NOMO-1 treated with dmso at 0.1 percent for 144 hours (cell line): ENCODE results near the gene CBY3.
"Not testable (repeated sequence)": the region's sequence is repeated elsewhere in the genome, so short reads cannot be mapped to it uniquely, and the experiment has no call there.

ENCODE experiments used
- DNase-seq: peaks from one replicate; lab custom pipeline; 2025; ENCODE audit not compliant: unreplicated experiment; lab: John Stamatoyannopoulos, UW

The CBY3 gene

DNA sequence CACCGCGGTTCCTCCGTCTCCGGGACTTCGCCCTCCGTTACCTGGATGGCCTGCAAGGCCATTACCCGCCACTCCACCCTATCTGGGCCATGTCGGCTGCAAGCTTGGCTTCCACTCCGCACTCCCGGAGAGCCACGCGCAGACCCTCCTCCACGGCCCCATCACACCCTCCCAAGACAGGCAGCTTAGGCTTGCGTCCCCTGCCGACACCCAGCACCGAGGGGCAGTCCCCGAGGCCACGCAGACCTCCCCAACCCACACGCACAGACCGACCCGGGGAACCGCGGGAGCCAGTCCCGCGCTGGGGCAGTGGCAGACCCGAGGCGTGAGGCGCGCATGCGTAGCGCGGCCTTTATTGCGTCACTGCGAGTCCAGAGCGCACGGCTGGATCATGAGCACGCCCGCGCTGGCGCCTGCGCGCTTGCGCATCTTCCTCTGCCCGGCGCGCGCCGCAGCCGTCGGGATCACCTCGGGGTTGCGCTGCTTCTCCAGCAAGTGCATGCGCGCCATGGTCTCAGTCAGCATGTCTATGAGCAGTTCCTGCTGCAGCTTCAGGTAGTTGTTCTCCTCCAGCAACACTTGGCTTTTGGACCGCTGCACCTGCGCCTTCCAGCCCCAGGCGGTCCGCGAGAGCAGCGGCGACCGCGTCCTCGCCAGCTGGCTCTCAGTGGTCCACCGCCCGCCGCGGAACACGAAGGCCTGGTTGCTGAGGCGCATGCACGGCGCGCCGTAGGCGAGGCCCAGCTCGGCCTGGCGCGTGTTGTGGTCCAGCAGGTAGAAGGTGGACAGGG, 2.4 kb downstream of the CBY3 start:
- DNase-seq = peak; percentile 94

DNA sequence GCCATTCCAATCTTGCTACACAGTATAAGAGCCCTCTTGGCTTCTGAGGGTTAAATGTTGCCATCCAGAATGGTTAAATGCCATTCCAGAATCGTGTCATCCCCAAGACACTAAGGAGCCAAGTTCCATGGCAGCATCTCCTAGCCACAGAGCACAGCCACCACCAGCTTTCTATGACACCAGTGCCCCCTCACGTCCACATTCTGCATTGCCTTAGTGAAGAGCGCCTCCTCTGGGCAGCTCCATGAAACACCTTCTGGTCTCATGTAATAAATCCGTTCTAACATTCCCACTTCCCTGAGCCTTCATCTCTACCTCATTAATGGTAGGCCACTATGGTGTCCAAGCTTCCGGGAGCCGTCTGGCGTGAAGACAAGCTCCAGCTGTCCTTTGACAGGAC, 12.4 kb downstream of the CBY3 start:
- peak; percentile 66 for DNase-seq

DNA sequence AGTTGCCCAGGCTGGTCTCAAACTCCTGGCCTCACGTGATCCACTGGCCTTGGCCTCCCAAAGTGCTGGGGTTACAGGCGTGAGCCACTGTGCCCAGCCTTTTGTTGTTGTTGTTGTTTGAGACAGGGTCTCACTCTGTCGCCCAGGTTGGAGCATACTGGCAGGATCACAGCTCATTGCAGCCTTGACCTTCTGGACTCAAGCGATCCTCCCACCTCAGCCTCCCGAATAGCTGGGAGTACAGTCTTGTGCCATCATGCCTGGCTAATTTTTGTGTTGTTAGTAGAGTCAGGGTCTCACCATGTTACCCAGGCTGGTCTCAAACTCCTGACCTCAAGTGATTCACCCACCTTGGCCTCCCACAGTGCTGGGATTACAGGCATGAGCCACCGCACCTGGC, 19.2 kb downstream of the CBY3 start:
- DNase-seq = not testable (repeated sequence)

DNA sequence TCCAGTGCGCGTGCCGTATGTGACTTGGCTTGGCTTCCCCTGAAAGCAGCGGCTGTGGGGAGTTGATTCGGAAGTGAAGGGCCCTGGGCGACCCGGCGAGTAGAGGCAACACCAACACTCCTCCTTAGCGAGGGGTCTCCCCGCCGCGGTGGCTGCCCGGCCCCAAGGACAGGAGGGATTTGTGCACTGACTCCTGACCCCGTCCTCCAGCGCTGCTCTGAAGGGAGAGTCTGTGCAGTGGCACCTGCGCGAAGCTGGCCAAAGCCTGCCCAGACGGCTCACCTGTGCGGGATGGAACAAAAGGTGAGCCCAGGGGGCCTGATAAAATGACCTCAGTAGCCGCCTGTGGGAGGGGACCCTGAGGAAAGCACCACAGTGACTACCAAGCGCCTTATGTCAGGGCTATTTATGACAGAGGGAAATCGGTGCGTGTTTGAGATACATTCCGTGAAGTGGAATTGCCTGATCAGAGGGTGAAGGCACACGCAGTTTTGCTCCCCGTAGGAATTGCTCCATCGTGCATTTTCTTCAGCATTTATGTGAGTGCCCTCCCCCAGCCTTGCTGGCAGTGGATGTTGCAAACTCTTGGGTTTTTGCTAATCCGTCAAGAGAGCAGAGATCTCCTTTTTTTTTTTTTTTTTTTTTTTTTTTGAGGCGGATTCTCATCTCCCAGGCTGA, 22.5 kb downstream of the CBY3 start:
- peak; percentile 35 for DNase-seq

DNA sequence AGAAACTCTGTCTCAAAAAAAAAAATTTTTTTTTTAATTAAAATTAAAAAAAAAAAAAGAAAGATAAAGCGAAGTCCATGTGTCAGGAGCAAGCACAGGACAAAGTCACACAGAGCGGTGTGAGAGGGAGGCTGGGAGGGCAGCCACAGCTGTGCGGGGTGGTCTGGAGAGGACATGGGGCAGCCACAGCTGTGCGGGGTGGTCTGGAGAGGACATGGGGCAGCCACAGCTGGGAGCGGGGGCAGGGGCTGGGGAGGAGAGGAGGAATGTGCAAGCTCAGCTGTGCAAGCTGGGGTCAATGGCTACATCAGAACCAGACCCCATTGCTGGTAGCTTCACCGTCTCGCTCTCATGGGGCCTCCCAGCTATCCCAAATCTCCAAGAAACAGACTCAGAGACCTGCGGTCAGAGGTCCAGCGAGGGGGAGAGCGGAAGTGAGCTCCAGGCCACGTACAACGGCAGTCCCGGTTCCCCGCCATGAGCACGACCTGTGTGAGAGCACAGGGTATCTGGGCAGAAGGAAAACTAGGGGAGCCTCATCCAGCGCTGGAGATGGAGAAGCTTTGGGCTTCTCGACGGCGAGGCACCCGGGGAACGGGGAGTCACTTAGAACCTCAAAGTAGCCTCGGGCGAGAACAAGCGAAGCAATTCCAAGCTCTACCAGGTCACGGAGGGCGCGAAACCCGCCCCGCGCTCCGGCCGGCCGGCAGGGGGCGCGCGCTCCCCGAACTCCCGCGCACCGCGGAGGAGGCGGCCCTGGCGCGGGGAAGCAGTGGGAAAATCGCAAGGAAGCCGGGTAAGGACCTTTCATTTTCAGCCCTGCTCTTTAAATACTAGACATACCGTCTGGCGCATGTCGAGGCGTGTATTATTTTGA, 23.3 kb downstream of the CBY3 start:
- not testable (repeated sequence) for DNase-seq

DNA sequence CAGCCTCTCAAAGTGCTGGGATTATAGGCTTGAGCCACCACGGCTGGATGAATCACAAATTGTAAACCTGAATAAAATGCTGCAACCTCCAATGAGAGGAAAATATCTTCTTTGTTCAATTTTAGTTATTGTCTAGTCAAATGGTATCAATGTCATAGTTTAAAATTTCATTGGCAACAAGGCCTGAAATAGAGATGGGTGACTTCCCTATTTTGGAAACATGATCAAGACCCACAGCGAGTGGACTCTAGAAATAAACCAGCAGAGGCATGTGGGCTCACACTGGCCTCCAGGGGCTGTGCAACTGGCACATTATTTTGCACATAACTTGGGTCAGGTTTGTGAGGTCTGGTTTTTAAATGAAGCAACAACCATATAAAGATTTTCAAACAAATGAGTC, 27.7 kb downstream of the CBY3 start:
- DNase-seq = not testable (repeated sequence)

DNA sequence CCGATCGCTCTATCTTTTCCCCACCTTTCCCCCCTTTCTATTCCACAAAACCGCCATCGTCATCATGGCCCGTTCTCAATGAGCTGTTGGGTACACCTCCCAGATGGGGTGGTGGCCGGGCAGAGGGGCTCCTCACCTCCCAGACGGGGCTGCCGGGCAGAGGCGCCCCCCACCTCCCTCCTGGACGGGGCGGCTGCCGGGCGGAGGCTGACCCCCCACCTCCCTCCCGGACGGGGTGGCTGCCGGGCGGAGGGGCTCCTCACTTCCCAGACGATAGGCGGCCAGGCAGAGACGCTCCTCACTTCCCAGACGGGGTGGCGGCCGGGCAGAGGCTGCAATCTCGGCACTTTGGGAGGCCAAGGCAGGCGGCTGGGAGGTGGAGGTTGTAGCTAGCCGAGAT, 30.6 kb downstream of the CBY3 start:
- not testable (repeated sequence) for DNase-seq

DNA sequence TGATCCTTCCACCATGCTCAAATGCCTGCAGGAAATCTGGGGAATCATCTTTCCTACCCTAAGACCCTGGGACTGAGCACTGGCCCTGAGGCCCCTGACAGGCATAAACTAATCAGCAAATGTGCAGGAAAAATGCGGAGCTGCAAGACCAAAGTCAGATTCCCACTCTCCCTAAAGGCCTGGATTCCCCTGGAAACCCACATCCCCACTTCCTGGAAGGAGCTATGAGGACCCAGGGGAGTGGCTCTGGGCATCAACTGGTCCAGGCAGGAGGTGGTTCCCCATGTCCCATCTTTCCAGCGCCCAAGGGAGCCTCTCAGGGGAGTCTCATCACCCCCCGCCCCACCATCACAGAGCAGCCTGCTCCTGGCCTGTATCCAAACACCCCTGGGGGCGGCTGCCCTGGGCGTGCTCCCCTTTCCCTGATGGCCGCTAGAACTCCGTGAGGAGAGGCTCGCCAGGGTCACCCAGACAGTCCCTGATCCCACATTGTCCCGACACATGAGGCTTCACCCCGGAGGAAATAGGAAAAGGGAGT, 31.6 kb downstream of the CBY3 start:
- not testable (repeated sequence) for DNase-seq

DNA sequence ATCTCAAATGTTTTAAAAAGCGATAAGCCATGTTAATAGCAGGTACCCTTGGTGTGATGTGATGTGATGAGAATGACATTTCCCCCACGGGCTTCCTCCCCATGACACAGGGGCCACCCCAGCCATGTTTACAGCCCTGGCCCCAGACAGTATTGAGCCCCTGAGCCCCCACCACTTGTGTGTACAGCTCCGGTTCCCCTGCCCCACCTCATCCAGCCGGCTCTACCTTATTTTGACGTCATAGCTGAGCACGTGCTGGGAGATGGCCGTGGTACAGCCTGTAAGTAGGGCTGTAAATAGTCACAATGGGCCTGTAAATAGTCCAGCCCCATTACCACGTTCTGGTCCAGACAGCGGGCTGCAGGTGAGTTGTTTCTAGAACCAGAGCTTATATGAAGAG, 32.4 kb downstream of the CBY3 start:
- no peak for DNase-seq

DNA sequence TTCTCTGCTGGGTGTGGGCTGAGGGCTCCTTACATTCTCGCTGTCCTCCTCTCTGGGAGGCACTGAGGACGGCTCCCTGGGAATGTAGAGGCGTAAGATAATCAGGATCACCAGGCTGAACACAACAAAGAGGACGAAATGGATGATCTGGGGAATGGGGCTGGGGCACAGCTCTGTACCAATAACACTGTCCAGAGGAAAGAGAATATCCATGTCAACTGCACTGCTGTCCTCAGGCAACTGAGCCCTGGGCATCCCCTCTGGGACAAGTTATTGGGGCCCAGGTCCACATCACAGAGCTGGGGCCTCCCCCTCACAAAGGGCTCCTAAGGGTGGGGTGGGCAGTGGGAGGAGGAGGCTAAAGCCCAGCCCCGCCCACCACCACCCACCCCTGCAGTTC, 36.1 kb downstream of the CBY3 start:
- DNase-seq = not testable (repeated sequence)

DNA sequence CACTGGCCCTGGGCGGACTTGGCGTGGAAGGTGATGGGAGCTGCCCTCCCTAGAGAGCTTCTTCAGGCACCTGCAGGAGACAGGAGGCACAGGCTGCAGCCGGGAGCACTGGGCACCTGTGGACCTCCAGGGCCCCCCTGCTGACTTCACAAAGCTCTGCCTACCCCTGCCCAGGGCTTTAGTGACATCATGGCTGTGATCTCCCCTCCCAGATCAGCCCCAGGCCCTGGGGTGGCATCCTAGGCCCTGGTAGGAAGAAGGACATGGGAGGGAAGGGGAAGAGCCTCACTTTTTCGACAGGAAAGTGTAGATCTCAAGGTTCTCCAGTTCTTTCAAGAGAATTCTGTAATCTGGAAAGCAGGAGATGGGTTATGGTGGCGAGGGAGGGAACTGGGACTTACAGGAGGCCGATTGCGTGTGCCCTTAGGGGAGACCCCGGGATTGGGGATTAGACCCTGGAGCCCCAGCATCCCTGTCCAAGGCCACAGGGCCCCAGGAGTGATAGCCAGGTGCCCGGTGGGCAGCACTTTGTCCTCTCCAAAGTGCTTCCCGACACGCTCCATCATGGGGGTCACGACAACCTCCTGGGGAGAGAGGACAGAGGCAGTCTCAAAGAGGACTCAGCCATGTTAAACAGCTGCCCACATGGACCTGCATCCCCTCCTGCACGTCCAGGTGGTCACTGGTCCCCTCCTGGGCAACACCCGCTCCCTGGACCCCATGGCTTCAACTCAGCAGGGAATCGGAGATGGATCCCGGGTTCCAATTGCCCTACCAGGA, 37.5 kb downstream of the CBY3 start:
- not testable (repeated sequence) for DNase-seq

DNA sequence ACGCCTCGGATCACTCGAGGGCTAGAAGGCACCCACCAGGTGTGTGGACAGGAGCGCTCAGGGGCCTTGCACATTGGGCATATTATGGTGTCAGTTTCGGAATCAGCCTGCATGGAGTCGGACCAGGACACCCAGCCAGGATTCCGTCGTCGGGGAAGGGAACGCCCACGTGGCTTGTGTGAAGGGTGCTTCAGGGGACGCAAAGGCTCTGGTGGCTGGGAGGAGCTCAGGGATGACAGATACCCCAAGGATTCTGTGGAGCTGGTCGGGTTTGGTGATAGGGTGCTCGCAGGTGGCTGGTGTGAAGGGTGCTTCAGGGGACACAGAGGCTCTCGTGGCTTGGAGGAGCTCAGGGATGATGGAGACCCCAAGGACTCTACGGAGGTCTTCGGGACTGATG, 38.2 kb downstream of the CBY3 start:
- DNase-seq = not testable (repeated sequence)

DNA sequence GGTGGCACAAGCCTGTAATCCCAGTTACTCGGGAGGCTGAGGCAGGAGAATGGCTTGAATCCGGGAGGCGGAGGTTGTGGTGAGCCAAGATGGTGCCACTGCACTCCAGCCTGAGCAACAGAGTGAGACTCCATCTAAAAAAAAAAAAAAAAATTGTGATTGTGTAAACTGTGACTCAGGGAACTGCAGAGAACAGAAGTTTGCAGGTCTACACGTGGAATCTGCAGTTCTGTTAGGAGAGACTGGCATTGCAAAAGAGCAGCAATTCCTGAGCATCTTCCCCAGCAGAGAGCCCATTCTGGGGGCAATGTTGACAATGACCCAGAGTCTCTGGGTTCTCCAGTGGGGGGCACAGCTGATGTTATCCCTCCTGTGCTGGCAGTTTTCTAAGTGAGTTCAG, 39.1 kb downstream of the CBY3 start:
- not testable (repeated sequence) for DNase-seq

DNA sequence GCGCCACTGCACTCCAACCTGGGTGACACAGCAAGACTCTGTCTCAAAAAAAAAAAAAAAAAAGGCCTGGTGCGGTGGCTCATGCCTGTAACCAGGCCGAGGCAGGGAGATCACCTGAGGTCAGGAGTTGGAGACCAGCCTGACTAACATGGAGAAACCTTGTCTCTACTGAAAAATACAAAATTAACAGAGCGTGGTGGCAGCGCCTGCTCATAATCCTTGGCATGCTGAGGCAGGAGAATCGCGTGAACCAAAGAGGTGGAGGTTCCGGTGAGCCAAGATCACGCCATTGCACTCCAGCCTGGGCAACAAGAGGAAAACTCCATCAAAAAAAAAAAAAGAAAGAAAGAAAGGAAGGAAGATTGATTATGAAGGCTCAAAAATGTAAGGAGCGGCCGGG, 41.5 kb downstream of the CBY3 start:
- not testable (repeated sequence) for DNase-seq

DNA sequence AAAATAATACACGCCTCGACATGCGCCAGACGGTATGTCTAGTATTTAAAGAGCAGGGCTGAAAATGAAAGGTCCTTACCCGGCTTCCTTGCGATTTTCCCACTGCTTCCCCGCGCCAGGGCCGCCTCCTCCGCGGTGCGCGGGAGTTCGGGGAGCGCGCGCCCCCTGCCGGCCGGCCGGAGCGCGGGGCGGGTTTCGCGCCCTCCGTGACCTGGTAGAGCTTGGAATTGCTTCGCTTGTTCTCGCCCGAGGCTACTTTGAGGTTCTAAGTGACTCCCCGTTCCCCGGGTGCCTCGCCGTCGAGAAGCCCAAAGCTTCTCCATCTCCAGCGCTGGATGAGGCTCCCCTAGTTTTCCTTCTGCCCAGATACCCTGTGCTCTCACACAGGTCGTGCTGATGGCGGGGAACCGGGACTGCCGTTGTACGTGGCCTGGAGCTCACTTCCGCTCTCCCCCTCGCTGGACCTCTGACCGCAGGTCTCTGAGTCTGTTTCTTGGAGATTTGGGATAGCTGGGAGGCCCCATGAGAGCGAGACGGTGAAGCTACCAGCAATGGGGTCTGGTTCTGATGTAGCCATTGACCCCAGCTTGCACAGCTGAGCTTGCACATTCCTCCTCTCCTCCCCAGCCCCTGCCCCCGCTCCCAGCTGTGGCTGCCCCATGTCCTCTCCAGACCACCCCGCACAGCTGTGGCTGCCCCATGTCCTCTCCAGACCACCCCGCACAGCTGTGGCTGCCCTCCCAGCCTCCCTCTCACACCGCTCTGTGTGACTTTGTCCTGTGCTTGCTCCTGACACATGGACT, 46.3 kb downstream of the CBY3 start:
- DNase-seq = not testable (repeated sequence)

DNA sequence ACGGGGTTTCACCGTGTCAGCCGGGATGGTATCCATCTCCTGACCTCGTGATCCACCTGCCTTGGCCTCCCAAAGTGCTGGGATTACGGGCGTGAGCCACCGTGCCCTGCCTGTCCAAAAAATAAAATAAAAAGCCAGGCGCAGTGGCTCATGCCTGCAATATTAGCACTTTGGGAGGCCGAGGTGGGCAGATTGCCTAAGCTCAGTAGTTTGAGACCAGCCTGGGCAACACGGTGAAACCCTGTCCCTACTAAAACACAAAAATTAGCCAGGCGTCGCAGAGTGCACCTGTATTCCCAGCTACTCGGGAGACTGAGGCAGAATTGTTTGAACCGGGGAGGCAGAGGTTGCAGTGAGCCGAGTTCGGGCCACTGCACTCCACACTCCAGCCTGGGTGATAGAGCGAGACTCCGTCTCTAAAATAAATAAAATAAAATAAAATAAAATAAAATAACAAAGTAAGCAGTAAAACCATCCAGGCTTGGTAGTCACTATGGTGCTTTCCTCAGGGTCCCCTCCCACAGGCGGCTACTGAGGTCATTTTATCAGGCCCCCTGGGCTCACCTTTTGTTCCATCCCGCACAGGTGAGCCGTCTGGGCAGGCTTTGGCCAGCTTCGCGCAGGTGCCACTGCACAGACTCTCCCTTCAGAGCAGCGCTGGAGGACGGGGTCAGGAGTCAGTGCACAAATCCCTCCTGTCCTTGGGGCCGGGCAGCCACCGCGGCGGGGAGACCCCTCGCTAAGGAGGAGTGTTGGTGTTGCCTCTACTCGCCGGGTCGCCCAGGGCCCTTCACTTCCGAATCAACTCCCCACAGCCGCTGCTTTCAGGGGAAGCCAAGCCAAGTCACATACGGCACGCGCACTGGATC, 47.1 kb downstream of the CBY3 start:
- DNase-seq = not testable (repeated sequence)
